Fibroblast of the conjunctiva (primary cell): ENCODE data around the gene GTPBP6.
"Not testable (repeated sequence)": the region's sequence is repeated elsewhere in the genome, so short reads cannot be mapped to it uniquely, and the experiment has no call there.

Experiments
- DNase-seq: peaks from one replicate; pipeline ENCODE4 v3.0.0-alpha.2; 2010; ENCODE audit warnings: low read depth

The GTPBP6 gene

DNA sequence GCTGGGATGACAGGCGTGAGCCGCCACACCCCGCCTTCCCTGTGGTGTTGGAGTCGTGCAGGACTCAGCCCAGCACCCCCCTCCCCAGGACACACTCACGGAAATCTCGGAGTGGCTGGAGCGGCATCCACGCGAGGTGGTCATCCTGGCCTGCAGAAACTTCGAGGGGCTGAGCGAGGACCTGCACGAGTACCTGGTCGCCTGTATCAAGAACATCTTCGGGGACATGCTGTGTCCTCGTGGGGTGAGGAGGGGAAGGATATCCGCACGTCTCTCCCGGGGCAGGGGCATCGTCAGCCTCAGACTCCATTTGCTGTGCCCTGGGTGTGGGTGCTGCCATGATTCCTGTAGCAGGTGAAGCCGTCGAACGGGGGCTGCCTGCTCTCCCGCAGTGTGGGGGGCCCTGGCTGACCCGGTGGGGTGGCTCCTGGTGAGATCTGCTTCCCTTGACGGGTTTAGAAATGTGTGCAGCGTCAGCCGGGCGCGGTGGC lies 27.1 kb downstream of the GTPBP6 start:
- DNase-seq: no peak

- no peak for DNase-seq
Observed at GRCh38 chrX:290476-291166, 28.0 kb downstream of the GTPBP6 start.

DNA sequence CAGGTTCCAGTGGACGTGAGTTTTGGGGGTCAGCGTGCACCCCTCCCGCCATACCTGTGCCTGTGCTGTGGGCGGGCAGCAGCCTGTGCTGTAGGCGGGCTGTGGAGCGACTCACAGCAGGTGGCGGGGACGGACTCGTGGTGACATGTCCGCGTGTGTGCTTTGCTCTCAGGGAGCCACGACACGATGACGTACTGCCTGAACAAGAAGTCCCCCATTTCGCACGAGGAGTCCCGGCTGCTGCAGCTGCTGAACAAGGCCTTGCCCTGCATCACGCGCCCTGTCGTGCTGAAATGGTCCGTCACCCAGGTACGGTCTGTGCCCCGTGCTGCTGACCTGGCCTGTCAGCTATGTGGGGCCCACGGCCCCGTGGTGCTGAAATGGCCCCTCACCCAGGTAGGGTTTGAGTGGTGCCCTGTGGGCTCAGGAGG lies 30.0 kb downstream of the GTPBP6 start:
- DNase-seq: no peak

GRCh38 chrX:287670-288069 lies 30.9 kb downstream of the GTPBP6 start:
- DNase-seq: no peak

- no peak for DNase-seq
Observed at GRCh38 chrX:285076-285677, 33.4 kb downstream of the GTPBP6 start.

GRCh38 chrX:283115-283845 lies 35.3 kb downstream of the GTPBP6 start:
- peak; percentile 82 for DNase-seq

DNA sequence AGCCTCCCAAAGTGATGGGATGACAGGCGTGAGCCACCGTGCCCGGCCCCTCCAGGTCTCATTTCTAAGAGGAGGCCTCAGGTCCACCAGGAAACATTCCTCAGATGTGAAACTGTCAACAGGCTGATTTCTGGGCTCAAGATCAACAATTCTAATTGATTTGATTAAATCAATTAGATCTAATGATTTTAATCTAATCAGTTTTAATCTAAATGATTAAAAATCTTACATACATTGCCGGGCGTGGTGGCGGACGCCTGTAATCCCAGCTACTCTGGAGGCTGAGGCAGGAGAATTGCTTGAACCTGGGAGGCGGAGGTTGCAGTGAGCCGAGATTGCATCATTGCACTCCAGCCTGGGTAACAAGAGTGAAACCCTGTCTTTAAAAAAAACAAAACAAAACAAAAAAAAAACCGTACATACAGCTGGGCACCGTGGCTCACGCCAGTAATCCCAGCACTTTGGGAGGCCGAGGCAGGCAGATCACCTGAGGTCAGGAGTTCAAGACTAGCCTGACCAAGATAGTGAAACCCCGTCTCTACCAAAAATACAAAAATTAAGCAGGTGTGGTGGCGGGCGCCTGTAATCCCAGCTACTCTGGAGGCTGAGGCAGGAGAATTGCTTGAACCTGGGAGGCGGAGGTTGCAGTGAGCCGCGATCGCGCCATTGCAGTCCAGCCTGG lies 36.5 kb downstream of the GTPBP6 start:
- not testable (repeated sequence) for DNase-seq

DNA sequence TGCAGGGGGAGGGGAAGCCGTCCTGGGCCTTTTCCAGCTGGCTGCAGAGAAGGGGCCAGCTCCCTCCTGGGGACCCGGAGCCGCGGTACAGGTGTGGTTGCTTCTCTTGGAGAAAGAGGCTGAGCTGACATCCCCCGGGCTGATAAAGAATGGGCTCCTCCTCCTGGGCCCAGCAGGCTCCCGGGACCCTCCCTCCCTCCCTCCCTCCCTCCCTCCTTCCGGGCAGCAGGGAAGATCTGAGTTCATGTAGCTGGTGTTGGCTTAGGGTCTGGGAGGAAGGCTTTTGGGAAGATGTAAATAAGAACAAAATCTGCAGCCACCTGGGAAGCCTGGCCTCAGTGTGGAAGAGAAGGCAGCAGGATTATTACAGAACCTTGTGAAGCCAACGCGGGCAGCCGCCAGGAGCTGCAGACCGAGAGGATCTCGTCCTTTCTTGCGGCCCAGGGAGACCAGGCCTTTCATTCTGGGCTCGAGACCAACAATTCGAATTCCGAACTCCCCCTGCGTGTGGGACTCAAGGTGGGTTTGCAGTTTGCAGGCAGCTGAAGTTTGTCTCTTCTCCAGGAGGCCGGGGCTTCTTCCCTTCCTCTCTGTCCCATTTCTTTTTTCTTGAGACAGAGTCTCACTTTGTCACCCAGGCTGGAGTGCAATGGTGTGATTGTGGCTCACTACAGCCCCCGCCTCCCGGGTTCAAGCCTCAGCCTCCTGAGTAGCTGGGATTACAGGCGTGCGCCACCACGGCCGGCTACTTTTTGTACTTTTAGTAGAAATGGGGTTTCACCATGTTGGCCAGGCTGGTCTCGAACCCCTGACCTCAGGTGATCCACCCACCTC lies 37.2 kb downstream of the GTPBP6 start, which contains the start of gene PLCXD1:
Gene PLCXD1 (plus strand): TSS at position 216 of the 834 bp plus-strand sequence. CDS start 2,807 bp downstream, outside the sequence.
- peak; percentile 18 for DNase-seq

DNA sequence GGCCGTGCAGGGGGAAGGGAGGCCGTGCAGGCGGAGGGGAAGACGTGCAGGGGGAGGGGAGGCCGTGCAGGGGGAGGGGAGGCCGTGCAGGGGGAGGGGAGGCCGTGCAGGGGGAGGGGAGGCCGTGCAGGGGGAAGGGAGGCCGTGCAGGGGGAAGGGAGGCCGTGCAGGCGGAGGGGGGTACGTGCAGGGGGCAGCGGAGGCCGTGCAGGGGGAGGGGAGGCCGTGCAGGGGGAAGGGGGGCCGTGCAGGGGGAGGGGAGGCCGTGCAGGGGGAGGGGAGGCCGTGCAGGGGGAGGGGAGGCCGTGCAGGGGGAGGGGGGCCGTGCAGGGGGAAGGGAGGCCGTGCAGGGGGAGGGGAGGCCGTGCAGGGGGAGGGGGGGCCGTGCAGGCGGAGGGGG lies 37.9 kb downstream of the GTPBP6 start:
- not testable (repeated sequence) for DNase-seq

GRCh38 chrX:279757-280604 lies 38.6 kb downstream of the GTPBP6 start:
- DNase-seq: not testable (repeated sequence)

DNA sequence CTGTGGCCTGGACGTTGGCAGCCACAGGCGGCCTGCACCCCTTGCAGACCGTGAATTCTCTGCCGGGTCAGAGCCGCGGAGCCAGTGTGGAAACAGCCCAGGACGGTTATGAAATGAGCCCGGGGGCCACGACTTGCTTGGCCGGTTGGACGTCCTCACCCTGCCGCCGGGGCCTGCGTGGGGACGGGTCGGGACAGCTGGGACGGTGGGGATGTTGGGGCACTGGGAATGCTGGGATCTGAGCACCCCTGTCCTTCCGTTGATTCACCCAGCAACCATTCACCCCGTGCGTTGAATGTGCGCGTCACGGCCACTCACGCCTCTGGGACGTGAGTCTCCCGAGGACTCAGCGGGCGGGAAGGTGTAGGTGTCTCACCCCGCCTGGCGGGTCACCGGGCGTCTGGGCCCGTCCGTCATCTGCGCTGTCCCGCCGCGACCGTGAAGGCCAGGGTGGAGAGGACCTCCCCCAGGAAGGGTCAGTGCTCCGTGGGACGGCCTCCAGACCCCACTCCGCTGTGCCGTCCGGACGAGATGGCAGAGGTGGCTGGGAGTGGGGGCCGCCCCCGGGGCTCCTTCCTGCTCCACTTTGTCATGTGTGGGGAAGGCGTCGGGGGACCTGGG lies 41.9 kb downstream of the GTPBP6 start:
- DNase-seq: no peak

DNA sequence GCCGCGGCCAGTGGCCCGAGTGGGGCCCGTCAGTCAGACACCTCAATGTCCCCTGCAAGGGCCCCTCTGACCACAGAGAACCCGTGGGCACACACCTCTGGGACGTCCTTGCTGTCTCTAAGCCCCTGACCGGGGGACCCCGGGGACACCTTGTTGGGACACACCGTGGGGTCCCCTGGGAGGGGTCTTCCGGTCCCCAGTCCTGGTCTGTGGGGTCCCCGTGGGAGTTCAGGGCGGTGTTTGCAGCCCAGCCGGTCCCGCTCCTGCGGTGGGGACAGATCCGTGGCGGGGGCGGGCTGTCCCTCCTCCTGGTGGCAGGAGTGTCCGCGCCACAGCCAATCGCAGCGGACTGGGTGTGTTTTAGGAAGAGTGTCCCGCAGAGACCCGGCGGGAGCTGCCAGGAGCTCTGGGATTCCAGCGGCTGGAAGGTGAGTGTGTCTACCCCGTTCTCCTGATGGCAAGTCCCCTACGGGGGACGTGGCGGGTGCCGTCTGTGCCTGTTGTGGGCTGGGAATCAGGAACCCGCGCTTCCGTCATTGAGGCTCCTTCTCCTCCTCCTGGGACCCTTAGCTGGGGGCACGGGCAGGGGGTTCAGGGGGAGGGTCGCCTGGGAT lies 42.5 kb downstream of the GTPBP6 start:
- DNase-seq: no peak

DNA sequence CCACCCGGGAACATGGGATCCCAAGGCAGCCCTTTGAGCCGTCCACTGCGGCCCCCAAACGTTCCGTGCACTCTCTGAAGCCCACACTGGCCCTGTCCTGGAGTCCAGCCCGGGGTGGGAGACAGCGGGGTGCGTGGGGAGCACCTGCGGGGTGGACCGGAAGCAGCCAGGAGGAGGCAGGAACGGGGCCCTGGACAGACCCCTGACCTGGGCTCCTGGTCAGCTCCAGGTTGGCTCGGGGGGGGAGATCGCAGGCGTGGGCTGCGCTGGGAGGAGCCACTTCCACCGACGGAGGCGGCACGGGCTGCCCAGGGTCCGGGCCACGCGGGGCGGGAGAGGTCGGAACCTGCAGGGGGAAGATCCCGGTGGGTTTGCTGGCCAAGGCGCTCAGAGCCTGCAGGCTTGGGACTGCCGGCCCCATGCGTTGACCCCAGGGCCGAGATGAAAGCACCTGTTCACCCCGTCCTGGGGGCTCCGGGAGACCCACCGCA lies 43.1 kb downstream of the GTPBP6 start:
- DNase-seq: no peak

GRCh38 chrX:274904-275475 lies 43.6 kb downstream of the GTPBP6 start:
- DNase-seq: no peak

GRCh38 chrX:270848-271367 lies 47.7 kb downstream of the GTPBP6 start:
- DNase-seq: no peak

DNA sequence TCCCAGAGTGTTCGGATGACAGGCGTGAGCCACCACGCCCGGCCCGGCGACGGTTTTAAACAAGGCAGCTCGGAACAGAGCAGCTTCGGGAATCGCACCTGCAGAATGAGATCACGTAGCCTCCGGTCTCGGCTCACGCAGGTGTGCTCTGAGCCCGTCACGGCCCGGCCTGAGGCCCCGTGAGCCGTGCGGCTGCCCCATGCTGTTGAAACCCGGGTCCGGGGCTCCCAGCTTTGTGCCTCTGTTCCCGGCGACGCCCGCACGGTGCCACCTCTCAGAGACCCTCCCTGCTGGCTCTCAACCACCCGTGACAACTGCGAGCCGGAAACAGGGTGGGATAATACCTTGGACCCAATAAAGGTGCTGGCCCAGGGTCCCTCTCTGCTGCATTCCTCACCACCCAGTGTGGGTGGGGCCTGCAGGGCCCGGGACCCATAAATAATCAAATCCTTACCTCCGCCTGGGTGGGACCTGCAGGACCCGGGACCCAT lies 50.8 kb downstream of the GTPBP6 start:
- no peak for DNase-seq

GRCh38 chrX:265502-265901 lies 53.1 kb downstream of the GTPBP6 start:
- no peak for DNase-seq

DNA sequence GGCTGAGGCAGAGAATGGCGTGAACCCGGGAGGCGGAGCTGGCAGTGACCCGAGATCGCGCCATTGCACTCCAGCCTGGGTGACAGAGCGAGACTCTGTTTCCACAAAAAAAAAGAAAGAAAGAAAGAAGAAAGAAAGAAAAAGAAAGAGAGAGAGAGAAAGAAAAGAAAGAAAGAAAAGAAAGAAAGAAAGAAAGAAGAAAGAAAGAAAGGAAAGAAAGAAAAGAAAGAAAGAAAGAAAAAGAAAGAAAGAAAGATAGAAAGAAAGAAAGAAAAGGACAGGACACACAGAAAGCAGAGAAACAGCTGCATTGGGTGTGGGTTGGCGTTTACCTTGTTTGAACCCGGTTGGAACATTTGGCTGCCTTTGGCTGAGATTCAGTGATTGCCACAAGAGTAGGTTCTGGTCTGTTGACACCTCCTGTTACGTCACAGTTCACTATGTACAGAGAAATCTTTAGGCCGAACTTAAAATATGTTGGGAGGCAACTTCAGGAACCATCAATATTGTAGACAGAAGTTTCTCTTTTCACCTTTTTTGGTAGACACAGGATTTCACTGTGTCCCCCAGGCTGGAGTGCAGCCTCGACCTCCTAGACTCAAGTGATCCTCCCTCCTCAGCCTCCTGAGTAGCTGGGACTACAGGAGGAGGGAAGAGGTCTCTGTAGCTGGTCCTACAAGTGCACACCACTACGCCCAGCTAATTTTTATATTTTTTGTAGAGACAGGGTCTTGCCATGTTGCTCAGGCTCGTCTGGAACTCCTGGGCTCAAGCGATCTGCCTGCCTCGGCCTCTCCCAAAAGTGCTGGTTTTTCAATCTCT lies 53.8 kb downstream of the GTPBP6 start:
- DNase-seq: peak; percentile 21
